Measurements from ENCODE around the gene SHE. TPM values are rescaled to one million over a fixed set of nuclear protein-coding genes. Genes with fewer than 3 reads are reported as not detected.

SHE gene
- polyA plus RNA-seq, 1 experiment: not detected

- DNase-seq (ENCODE audit: low read depth, low spot score): no peak
- Histone ChIP-seq H3K4me3 (ENCODE audit: low read depth, low read length) (no peak overlapping the region), H3K9me3 (ENCODE audit: control insufficient read depth, insufficient read depth, low read length) (no peaks in the 10 kb centered on the region; the same call in 1 of the 2 replicates), H3K27me3 (ENCODE audit: control insufficient read depth, insufficient read depth, low read length) (peaks cover 18% of the 10 kb centered on the region), H3K27ac (ENCODE audit: low read depth, low read length) (no peak overlapping the region)
- ChIA-PET CTCF (no interaction called here), POLR2A (no interaction called here)
- TF ChIP-seq CTCF (IDR thresholded peaks at IDR 0.05; ENCODE audit: low read depth, low read length): no peak
Observed at GRCh38 chr1:154527192-154527591, 25.0 kb upstream of the SHE start.

- H3K27ac ChIP-seq (ENCODE audit: low read depth, low read length): no peak overlapping the region
- no peak overlapping the region for H3K4me3 ChIP-seq (ENCODE audit: low read depth, low read length)
- DNase-seq (ENCODE audit: low read depth, low spot score): no peak
- peaks cover 40% of the 10 kb centered on the region for H3K27me3 ChIP-seq (ENCODE audit: control insufficient read depth, insufficient read depth, low read length)
- POLR2A ChIA-PET: no interaction called here
- H3K9me3 ChIP-seq (ENCODE audit: control insufficient read depth, insufficient read depth, low read length): no peaks in the 10 kb centered on the region
- TF ChIP-seq CTCF (IDR thresholded peaks at IDR 0.05; ENCODE audit: low read depth, low read length): no peak
- CTCF ChIA-PET: interaction anchor here (0.7 to 1.0 kb wide), 2 partner anchors 16 to 22 kb away, joined by 3 read pairs; no protein-coding TSS in a partner anchor
Observed at GRCh38 chr1:154524881-154525280, 22.7 kb upstream of the SHE start.

- Histone ChIP-seq H3K27ac (ENCODE audit: low read depth, low read length) (no peak overlapping the region), H3K4me3 (ENCODE audit: low read depth, low read length) (no peak overlapping the region), H3K27me3 (ENCODE audit: control insufficient read depth, insufficient read depth, low read length) (peaks cover 54% of the 10 kb centered on the region), H3K9me3 (ENCODE audit: control insufficient read depth, insufficient read depth, low read length) (no peaks in the 10 kb centered on the region)
- ChIA-PET POLR2A (no interaction called here), CTCF (interaction anchor here (1.2 kb wide), 1 partner anchor 25 kb away, joined by 3 read pairs; no protein-coding TSS in a partner anchor)
- no peak for TF ChIP-seq CTCF (IDR thresholded peaks at IDR 0.05; ENCODE audit: low read depth, low read length)
- no peak for DNase-seq (ENCODE audit: low read depth, low spot score)
Observed at GRCh38 chr1:154521695-154522094, 19.5 kb upstream of the SHE start.

- ChIA-PET CTCF (no interaction called here), POLR2A (interaction anchor here (0.6 kb wide), 1 partner anchor 265 kb away, joined by 8 read pairs; no protein-coding TSS in a partner anchor)
- no peak for DNase-seq (ENCODE audit: low read depth, low spot score)
- Histone ChIP-seq H3K9me3 (ENCODE audit: control insufficient read depth, insufficient read depth, low read length) (no peaks in the 10 kb centered on the region), H3K27ac (ENCODE audit: low read depth, low read length) (no peak overlapping the region), H3K27me3 (ENCODE audit: control insufficient read depth, insufficient read depth, low read length) (peaks cover 62% of the 10 kb centered on the region), H3K4me3 (ENCODE audit: low read depth, low read length) (no peak overlapping the region)
- no peak for TF ChIP-seq CTCF (IDR thresholded peaks at IDR 0.05; ENCODE audit: low read depth, low read length)
Observed at GRCh38 chr1:154520333-154520732, 18.1 kb upstream of the SHE start.

DNA sequence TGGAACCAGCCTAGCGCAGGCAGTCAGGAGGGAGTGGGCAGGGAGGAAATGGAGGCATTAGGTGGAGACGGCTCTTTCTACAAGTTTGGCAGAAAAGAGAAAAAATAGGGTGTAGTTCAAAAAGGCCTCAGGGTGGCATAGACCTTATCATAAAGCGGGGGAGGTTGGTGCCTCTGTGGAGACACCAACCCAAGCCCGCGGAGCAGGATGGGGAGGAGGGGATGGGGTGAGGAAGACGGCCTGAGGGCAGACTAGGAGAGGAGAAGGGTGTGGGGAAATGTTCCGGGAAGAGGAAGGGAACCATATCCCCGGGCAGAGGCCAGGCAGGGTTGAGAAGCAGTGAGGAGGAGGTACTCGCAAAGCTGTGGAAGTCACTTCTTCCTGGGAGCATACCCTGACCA, 17.4 kb upstream of the SHE start:
- ChIA-PET CTCF (no interaction called here), POLR2A (no interaction called here)
- no peak for TF ChIP-seq CTCF (IDR thresholded peaks at IDR 0.05; ENCODE audit: low read depth, low read length)
- no peak overlapping the region for H3K4me3 ChIP-seq (ENCODE audit: low read depth, low read length)
- DNase-seq (ENCODE audit: low read depth, low spot score): no peak
- peaks cover 61% of the 10 kb centered on the region for H3K27me3 ChIP-seq (ENCODE audit: control insufficient read depth, insufficient read depth, low read length)
- H3K9me3 ChIP-seq (ENCODE audit: control insufficient read depth, insufficient read depth, low read length): no peaks in the 10 kb centered on the region
- no peak overlapping the region for H3K27ac ChIP-seq (ENCODE audit: low read depth, low read length)

Measured in AG04450 (cell line).